ENCODE data around the gene CDT1. TPM values are rescaled to one million over a fixed set of nuclear protein-coding genes. Genes with fewer than 3 reads are reported as not detected.

Gene CDT1
- total RNA-seq, 1 experiment from 2014 or later, result 39.9 TPM

- no peaks in the 10 kb centered on the region for H3K27me3 ChIP-seq (ENCODE audit: control insufficient read depth, insufficient read depth, low read length)
- ChIA-PET CTCF (interaction anchor here (0.9 kb wide), 1 partner anchor 30 kb away, joined by 7 read pairs; no protein-coding TSS in a partner anchor), POLR2A (no interaction called here)
- peaks cover 76% of the 10 kb centered on the region for H3K4me1 ChIP-seq (ENCODE audit: control insufficient read depth, insufficient read depth, low read length)
- no peak for DNase-seq (ENCODE audit: low read depth, low spot score)
- H3K4me3 ChIP-seq (ENCODE audit: low read depth in 2 of 2, low read length in 2 of 2), result no peak overlapping the region
- BruUV-seq (replicated peaks), result no TSS peak
- no peaks in the 10 kb centered on the region for H3K36me3 ChIP-seq (ENCODE audit: control insufficient read depth, insufficient read depth, low read length)
- intact Hi-C loops (cut with micrococcal nuclease; ENCODE audit: unreplicated experiment), result no loop called here
- in situ Hi-C loops (cut with HindIII; ENCODE audit: low pct_unique_long_range_greater_than_20kb, low sequenced_read_pairs), result no loop called here
- TF ChIP-seq CTCF (IDR thresholded peaks at IDR 0.05), result no peak
- no peak for TF ChIP-seq POLR2AphosphoS5 (IDR thresholded peaks at IDR 0.05; ENCODE audit: low read depth, low read length)
- TF ChIP-seq TCF7L2 (IDR thresholded peaks at IDR 0.05; ENCODE audit: low read depth, low read length), result no peak
- no peak for TF ChIP-seq REST (IDR thresholded peaks at IDR 0.05; ENCODE audit: insufficient read depth in 1 of 2, low read depth in 2 of 2, low read length in 1 of 2)
- no peak for TF ChIP-seq SIN3A (IDR thresholded peaks at IDR 0.05; ENCODE audit: borderline replicate concordance, insufficient read depth, low read depth, low read length)
- peak overlapping the region; percentile 44; the same call in 1 of the 2 replicates for H3K27ac ChIP-seq (ENCODE audit: low read length)
- no peak for ATAC-seq
- H3K9me3 ChIP-seq (ENCODE audit: control insufficient read depth, insufficient read depth, low read depth, low read length), result no peaks in the 10 kb centered on the region
These were observed 36.0 kb upstream of the CDT1 start for GRCh38 chr16:88767546-88768070.

GRCh38 chr16:88768071-88768783 is 35.4 kb upstream of the CDT1 start:
- no peaks in the 10 kb centered on the region for H3K9me3 ChIP-seq (ENCODE audit: control insufficient read depth, insufficient read depth, low read depth, low read length)
- no peak for DNase-seq (ENCODE audit: low read depth, low spot score)
- no peak overlapping the region for H3K4me3 ChIP-seq (ENCODE audit: low read depth in 2 of 2, low read length in 2 of 2)
- in situ Hi-C loops (cut with HindIII; ENCODE audit: low pct_unique_long_range_greater_than_20kb, low sequenced_read_pairs), result no loop called here
- no peaks in the 10 kb centered on the region for H3K36me3 ChIP-seq (ENCODE audit: control insufficient read depth, insufficient read depth, low read length)
- no TSS peak for BruUV-seq (replicated peaks)
- ATAC-seq, result no peak
- intact Hi-C loops (cut with micrococcal nuclease; ENCODE audit: unreplicated experiment), result no loop called here
- POLR2A ChIA-PET, result no interaction called here
- H3K27ac ChIP-seq (ENCODE audit: low read length), result peak overlapping the region; percentile 44; the same call in 1 of the 2 replicates
- H3K4me1 ChIP-seq (ENCODE audit: control insufficient read depth, insufficient read depth, low read length), result peaks cover 76% of the 10 kb centered on the region
- CTCF ChIA-PET, result interaction anchor here (0.9 kb wide), 1 partner anchor 31 kb away, joined by 7 read pairs; no protein-coding TSS in a partner anchor
- no peaks in the 10 kb centered on the region for H3K27me3 ChIP-seq (ENCODE audit: control insufficient read depth, insufficient read depth, low read length)
- TF ChIP-seq SIN3A (IDR thresholded peaks at IDR 0.05; ENCODE audit: borderline replicate concordance, insufficient read depth, low read depth, low read length), result no peak
- TF ChIP-seq REST (IDR thresholded peaks at IDR 0.05; ENCODE audit: insufficient read depth in 1 of 2, low read depth in 2 of 2, low read length in 1 of 2), result no peak
- TF ChIP-seq CTCF (IDR thresholded peaks at IDR 0.05), result no peak
- TF ChIP-seq TCF7L2 (IDR thresholded peaks at IDR 0.05; ENCODE audit: low read depth, low read length), result no peak
- no peak for TF ChIP-seq POLR2AphosphoS5 (IDR thresholded peaks at IDR 0.05; ENCODE audit: low read depth, low read length)
